Measurements from ENCODE around the gene XPO4. TPM values are rescaled to one million over a fixed set of nuclear protein-coding genes. Genes with fewer than 3 reads are reported as not detected.

The XPO4 gene
- total RNA-seq, 1 donor from 2014 or later, result 23.0 TPM

Other genes with a start within 250 kb of the XPO4 start
- 5.9 TPM for gene IL17D, start 199.0 kb downstream of the XPO4 start, total RNA-seq
- gene EEF1AKMT1, start 128.8 kb downstream of the XPO4 start, total RNA-seq, result 12.9 TPM
- gene LATS2, start 158.8 kb upstream of the XPO4 start, total RNA-seq, result 15.4 TPM
- gene SAP18, start 237.4 kb upstream of the XPO4 start, total RNA-seq, result 37.0 TPM

Data from skin of body (tissue), 1 donor.